ENCODE measurements around the gene ACVRL1.

ACVRL1 gene

GRCh38 chr12:51972422-51972812, 65.1 kb downstream of the ACVRL1 start:
- no peak overlapping the region for H2AFZ ChIP-seq (ENCODE audit: low read length)
- H3K4me2 ChIP-seq (ENCODE audit: low read length): no peak overlapping the region
- TF ChIP-seq CTCF (IDR thresholded peaks at IDR 0.05; ENCODE audit: low read length) (no peak), EZH2 (IDR thresholded peaks at IDR 0.05; ENCODE audit: borderline replicate concordance, low read length) (no peak)
- no peaks in the 10 kb centered on the region for H3K9me3 ChIP-seq (ENCODE audit: low read length)
- no peaks in the 10 kb centered on the region for H3K9me2 ChIP-seq (ENCODE audit: low read depth, low read length)
- H3K4me3 ChIP-seq (ENCODE audit: low read depth, low read length, poor library complexity, severe bottlenecking): no peak overlapping the region
- no peaks in the 10 kb centered on the region for H3K4me1 ChIP-seq (ENCODE audit: insufficient read depth, low read length, severe bottlenecking)
- no peak overlapping the region for H3K9ac ChIP-seq (ENCODE audit: low read length)
- H3K27ac ChIP-seq (ENCODE audit: low read depth, low read length, poor library complexity, severe bottlenecking): no peak overlapping the region
- H3K27me3 ChIP-seq (ENCODE audit: insufficient read depth, low read length): no peaks in the 10 kb centered on the region
- H3K79me2 ChIP-seq (ENCODE audit: insufficient read depth, low read length): no peaks in the 10 kb centered on the region
- H3F3A ChIP-seq (ENCODE audit: insufficient read depth, low read length): no peaks in the 10 kb centered on the region
- no peaks in the 10 kb centered on the region; the same call in none of the 2 replicates for H4K20me1 ChIP-seq (ENCODE audit: insufficient read depth, low read length)
- peaks cover 14% of the 10 kb centered on the region; the same call in 1 of the 2 replicates for H3K36me3 ChIP-seq (ENCODE audit: insufficient read depth, low read length)

GRCh38 chr12:51972849-51973273, 65.6 kb downstream of the ACVRL1 start:
- TF ChIP-seq CTCF (IDR thresholded peaks at IDR 0.05; ENCODE audit: low read length): no peak
- no peak for TF ChIP-seq EZH2 (IDR thresholded peaks at IDR 0.05; ENCODE audit: borderline replicate concordance, low read length)
- Histone ChIP-seq H3K9me3 (ENCODE audit: low read length) (no peaks in the 10 kb centered on the region), H2AFZ (ENCODE audit: low read length) (no peak overlapping the region), H4K20me1 (ENCODE audit: insufficient read depth, low read length) (no peaks in the 10 kb centered on the region; the same call in none of the 2 replicates), H3K9ac (ENCODE audit: low read length) (no peak overlapping the region), H3K36me3 (ENCODE audit: insufficient read depth, low read length) (peaks cover 14% of the 10 kb centered on the region; the same call in 1 of the 2 replicates), H3K79me2 (ENCODE audit: insufficient read depth, low read length) (no peaks in the 10 kb centered on the region), H3K4me2 (ENCODE audit: low read length) (no peak overlapping the region), H3K27ac (ENCODE audit: low read depth, low read length, poor library complexity, severe bottlenecking) (no peak overlapping the region), H3K9me2 (ENCODE audit: low read depth, low read length) (no peaks in the 10 kb centered on the region), H3K4me3 (ENCODE audit: low read depth, low read length, poor library complexity, severe bottlenecking) (no peak overlapping the region), H3K27me3 (ENCODE audit: insufficient read depth, low read length) (no peaks in the 10 kb centered on the region), H3F3A (ENCODE audit: insufficient read depth, low read length) (no peaks in the 10 kb centered on the region), H3K4me1 (ENCODE audit: insufficient read depth, low read length, severe bottlenecking) (no peaks in the 10 kb centered on the region)

Measured in OCI-LY1 (cell line).